ENCODE data around the gene SPTB. TPM values are rescaled to one million over a fixed set of nuclear protein-coding genes. Genes with fewer than 3 reads are reported as not detected.

The SPTB gene
- polyA plus RNA-seq, 1 donor (not counting 4 experiments of a cell fraction or from before 2014, with no cell fraction given): not detected

- FAIRE-seq: no peak
- H2AFZ ChIP-seq (ENCODE audit: control insufficient read depth, low read length): no peak overlapping the region
Measured at GRCh38 chr14:64696355-64696857, 183.3 kb downstream of the SPTB start.

More at GRCh38 chr14:64696355-64696857, 183.3 kb downstream of the SPTB start:
- no peaks in the 10 kb centered on the region for H3K9me3 ChIP-seq (ENCODE audit: control insufficient read depth, low read depth, low read length)
- no peaks in the 10 kb centered on the region for H3K9me1 ChIP-seq (ENCODE audit: control insufficient read depth, extremely low read depth, insufficient read depth, low read length)
- TF ChIP-seq EZH2 (IDR thresholded peaks at IDR 0.05; ENCODE audit: low read length) (no peak), CTCF (optimal IDR thresholded peaks at IDR 0.05 in 1 of 3, IDR thresholded peaks at IDR 0.05 in 1 of 3, conservative IDR thresholded peaks at IDR 0.05 in 1 of 3; ENCODE audit: extremely low read depth in 1 of 3, insufficient read depth in 2 of 3, low read length in 3 of 3) (no peak)
- H4K20me1 ChIP-seq (ENCODE audit: control insufficient read depth, extremely low read depth, insufficient read depth, low read length): no peaks in the 10 kb centered on the region
- H3K27me3 ChIP-seq (ENCODE audit: control insufficient read depth, extremely low read depth, insufficient read depth, low read length): no peaks in the 10 kb centered on the region
- H3K27ac ChIP-seq (ENCODE audit: control insufficient read depth, insufficient read depth, low read length): no peak overlapping the region
- H3K79me2 ChIP-seq (ENCODE audit: control insufficient read depth, insufficient read depth, low read length): no peaks in the 10 kb centered on the region
- no peaks in the 10 kb centered on the region for H3K36me3 ChIP-seq (ENCODE audit: control insufficient read depth in 2 of 2, extremely low read depth in 1 of 2, insufficient read depth in 2 of 2, low read length in 2 of 2)
- dilution Hi-C loops (cut with MboI; ENCODE audit: extremely low pct_ligation_motif_present, low sequenced_read_pairs): no loop called here
- peaks cover 22% of the 10 kb centered on the region for H3K4me1 ChIP-seq (ENCODE audit: control insufficient read depth, extremely low read depth, insufficient read depth, low read length)
- DNase-seq (ENCODE audit: low read depth, low spot score): no peak
- H3K4me3 ChIP-seq (ENCODE audit: control insufficient read depth in 2 of 3, extremely low read depth in 1 of 3, insufficient read depth in 2 of 3, low read depth in 1 of 3, low read length in 3 of 3): no peak overlapping the region
- no peak overlapping the region for H3K9ac ChIP-seq (ENCODE audit: control insufficient read depth, extremely low read depth, insufficient read depth, low read length)
- no peak overlapping the region for H3K4me2 ChIP-seq (ENCODE audit: control insufficient read depth, extremely low read depth, insufficient read depth, low read depth, low read length)

Small RNA genes within 50 kb of the gene (small RNA-seq; reads per million reads assigned to genes)
- gene RPPH1-2P (ENCODE audit: insufficient read length in 3 of 3, low read depth in 3 of 3, low replicate concordance in 1 of 3): 0 reads per million in 3 experiments

Other genes with a start within 250 kb of the SPTB start
- 71.0 to 89.1 TPM (median 73.2 TPM) in 3 replicates for gene PLEKHG3, start 175.5 kb downstream of the SPTB start, polyA plus RNA-seq
- 65.4 to 126 TPM (median 74.8 TPM) in 3 replicates for gene CHURC1, start 34.5 kb upstream of the SPTB start, polyA plus RNA-seq
- gene GPX2, start 62.8 kb upstream of the SPTB start, polyA plus RNA-seq: 47.0 to 76.9 TPM (median 57.5 TPM) in 3 replicates
- gene RAB15, start 92.4 kb upstream of the SPTB start, polyA plus RNA-seq: 2.1 to 3.3 TPM (median 3.1 TPM) in 3 replicates
- 10.1 to 16.3 TPM (median 13.7 TPM) in 3 replicates for gene FNTB, start 107.0 kb upstream of the SPTB start, polyA plus RNA-seq
- gene MAX, start 222.6 kb upstream of the SPTB start, polyA plus RNA-seq: 51.8 to 81.6 TPM (median 65.2 TPM) in 3 replicates

Data from keratinocyte (primary cell).